Measurements from ENCODE around the gene TPRA1. TPM values are rescaled to one million over a fixed set of nuclear protein-coding genes. Genes with fewer than 3 reads are reported as not detected.

Gene TPRA1
- total and polyA plus RNA-seq, 2 experiments from 2014 or later = 16.7 to 30.4 TPM

DNA sequence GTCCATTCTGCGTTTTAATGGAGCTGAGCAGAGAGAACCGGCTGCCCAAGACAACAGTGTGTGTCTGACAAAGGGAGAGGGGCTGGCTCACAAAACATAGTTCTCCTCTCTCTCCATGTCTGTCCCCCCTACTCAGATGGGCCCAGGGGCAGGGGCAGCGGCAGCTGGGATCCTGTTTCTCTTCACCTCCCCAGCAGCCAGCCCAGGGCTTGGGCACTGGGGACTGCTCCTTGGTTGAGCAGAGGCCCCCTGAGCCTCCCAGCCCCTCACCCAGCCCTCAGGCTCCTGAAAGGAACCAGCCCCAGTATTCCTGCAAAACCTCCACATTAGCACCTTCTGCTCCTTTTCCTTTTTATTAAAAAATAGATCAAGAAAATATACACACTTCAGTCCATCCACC is 17.8 kb downstream of the TPRA1 start:
- no peak overlapping the region for H3K4me3 Mint-ChIP-seq
- peaks cover 13% of the 10 kb centered on the region; the same call in 2 of the 3 replicates for H3K36me3 Mint-ChIP-seq (ENCODE audit: low read depth)
- H3K9me3 Mint-ChIP-seq = no peaks in the 10 kb centered on the region; the same call in 2 of the 3 replicates
- TF ChIP-seq EZH2phosphoT487 (IDR thresholded peaks at IDR 0.05; ENCODE audit: unreplicated experiment) = no peak
- no peak for TF ChIP-seq STAT1 (IDR thresholded peaks at IDR 0.05; ENCODE audit: unreplicated experiment)
- TF ChIP-seq CREB1 (CRISPR knock-in tag; IDR thresholded peaks at IDR 0.05; ENCODE audit: low read depth) = no peak
- TF ChIP-seq, protein P1, sequence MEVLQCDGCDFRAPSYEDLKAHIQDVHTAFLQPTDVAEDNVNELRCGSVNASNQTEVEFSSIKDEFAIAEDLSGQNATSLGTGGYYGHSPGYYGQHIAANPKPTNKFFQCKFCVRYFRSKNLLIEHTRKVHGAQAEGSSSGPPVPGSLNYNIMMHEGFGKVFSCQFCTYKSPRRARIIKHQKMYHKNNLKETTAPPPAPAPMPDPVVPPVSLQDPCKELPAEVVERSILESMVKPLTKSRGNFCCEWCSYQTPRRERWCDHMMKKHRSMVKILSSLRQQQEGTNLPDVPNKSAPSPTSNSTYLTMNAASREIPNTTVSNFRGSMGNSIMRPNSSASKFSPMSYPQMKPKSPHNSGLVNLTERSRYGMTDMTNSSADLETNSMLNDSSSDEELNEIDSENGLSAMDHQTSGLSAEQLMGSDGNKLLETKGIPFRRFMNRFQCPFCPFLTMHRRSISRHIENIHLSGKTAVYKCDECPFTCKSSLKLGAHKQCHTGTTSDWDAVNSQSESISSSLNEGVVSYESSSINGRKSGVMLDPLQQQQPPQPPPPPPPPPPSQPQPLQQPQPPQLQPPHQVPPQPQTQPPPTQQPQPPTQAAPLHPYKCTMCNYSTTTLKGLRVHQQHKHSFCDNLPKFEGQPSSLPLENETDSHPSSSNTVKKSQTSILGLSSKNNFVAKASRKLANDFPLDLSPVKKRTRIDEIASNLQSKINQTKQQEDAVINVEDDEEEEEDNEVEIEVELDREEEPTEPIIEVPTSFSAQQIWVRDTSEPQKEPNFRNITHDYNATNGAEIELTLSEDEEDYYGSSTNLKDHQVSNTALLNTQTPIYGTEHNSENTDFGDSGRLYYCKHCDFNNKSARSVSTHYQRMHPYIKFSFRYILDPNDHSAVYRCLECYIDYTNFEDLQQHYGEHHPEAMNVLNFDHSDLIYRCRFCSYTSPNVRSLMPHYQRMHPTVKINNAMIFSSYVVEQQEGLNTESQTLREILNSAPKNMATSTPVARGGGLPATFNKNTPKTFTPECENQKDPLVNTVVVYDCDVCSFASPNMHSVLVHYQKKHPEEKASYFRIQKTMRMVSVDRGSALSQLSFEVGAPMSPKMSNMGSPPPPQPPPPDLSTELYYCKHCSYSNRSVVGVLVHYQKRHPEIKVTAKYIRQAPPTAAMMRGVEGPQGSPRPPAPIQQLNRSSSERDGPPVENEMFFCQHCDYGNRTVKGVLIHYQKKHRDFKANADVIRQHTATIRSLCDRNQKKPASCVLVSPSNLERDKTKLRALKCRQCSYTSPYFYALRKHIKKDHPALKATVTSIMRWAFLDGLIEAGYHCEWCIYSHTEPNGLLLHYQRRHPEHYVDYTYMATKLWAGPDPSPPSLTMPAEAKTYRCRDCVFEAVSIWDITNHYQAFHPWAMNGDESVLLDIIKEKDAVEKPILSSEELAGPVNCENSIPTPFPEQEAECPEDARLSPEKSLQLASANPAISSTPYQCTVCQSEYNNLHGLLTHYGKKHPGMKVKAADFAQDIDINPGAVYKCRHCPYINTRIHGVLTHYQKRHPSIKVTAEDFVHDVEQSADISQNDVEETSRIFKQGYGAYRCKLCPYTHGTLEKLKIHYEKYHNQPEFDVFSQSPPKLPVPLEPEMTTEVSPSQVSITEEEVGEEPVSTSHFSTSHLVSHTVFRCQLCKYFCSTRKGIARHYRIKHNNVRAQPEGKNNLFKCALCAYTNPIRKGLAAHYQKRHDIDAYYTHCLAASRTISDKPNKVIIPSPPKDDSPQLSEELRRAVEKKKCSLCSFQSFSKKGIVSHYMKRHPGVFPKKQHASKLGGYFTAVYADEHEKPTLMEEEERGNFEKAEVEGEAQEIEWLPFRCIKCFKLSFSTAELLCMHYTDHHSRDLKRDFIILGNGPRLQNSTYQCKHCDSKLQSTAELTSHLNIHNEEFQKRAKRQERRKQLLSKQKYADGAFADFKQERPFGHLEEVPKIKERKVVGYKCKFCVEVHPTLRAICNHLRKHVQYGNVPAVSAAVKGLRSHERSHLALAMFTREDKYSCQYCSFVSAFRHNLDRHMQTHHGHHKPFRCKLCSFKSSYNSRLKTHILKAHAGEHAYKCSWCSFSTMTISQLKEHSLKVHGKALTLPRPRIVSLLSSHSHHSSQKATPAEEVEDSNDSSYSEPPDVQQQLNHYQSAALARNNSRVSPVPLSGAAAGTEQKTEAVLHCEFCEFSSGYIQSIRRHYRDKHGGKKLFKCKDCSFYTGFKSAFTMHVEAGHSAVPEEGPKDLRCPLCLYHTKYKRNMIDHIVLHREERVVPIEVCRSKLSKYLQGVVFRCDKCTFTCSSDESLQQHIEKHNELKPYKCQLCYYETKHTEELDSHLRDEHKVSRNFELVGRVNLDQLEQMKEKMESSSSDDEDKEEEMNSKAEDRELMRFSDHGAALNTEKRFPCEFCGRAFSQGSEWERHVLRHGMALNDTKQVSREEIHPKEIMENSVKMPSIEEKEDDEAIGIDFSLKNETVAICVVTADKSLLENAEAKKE (CRISPR knock-in tag; IDR thresholded peaks at IDR 0.05) = no peak
- TF ChIP-seq POLR2AphosphoS5 (IDR thresholded peaks at IDR 0.05; ENCODE audit: low read depth) = no peak
- TF ChIP-seq ZNF114 (CRISPR knock-in tag; IDR thresholded peaks at IDR 0.05) = no peak
- Histone ChIP-seq H3K9me2 (ENCODE audit: insufficient read depth) (no peaks in the 10 kb centered on the region), H3K36me3 (ENCODE audit: insufficient read depth) (no peaks in the 10 kb centered on the region), H3K4me1 (ENCODE audit: insufficient read depth) (no peaks in the 10 kb centered on the region), H3K27ac (ENCODE audit: low read depth) (no peak overlapping the region), H3K27me3 (ENCODE audit: insufficient read depth) (no peaks in the 10 kb centered on the region), H3K4me3 (no peak overlapping the region), H3K79me2 (replicated peaks; ENCODE audit: insufficient read depth) (no peaks in the 10 kb centered on the region), H2AFZ (no peak overlapping the region), H4K20me1 (replicated peaks; ENCODE audit: insufficient read depth) (peaks cover 4% of the 10 kb centered on the region; the same call in 1 of the 2 replicates), H3F3A (replicated peaks; ENCODE audit: low read depth) (no peaks in the 10 kb centered on the region), H3K4me2 (no peak overlapping the region)
- DNase-seq (ENCODE audit: low spot score) (no peak), ATAC-seq (no peak)
- no peak overlapping the region for H3K27ac Mint-ChIP-seq
- no peaks in the 10 kb centered on the region; the same call in 2 of the 3 replicates for H3K4me1 Mint-ChIP-seq
- H3K27me3 Mint-ChIP-seq (ENCODE audit: insufficient read depth, low read depth, poor library complexity) = peaks cover 13% of the 10 kb centered on the region

- Mint-ChIP-seq H3K4me3 (no peak overlapping the region), H3K36me3 (ENCODE audit: low read depth) (peaks cover 13% of the 10 kb centered on the region; the same call in 2 of the 3 replicates), H3K9me3 (no peaks in the 10 kb centered on the region; the same call in 2 of the 3 replicates), H3K27me3 (ENCODE audit: insufficient read depth, low read depth, poor library complexity) (peaks cover 13% of the 10 kb centered on the region), H3K4me1 (no peaks in the 10 kb centered on the region; the same call in 2 of the 3 replicates), H3K27ac (no peak overlapping the region)
- H3K4me1 ChIP-seq (ENCODE audit: insufficient read depth) = no peaks in the 10 kb centered on the region
- ATAC-seq (no peak), DNase-seq (ENCODE audit: low spot score) (no peak)
- no peaks in the 10 kb centered on the region for H3K79me2 ChIP-seq (replicated peaks; ENCODE audit: insufficient read depth)
- no peaks in the 10 kb centered on the region for H3K9me2 ChIP-seq (ENCODE audit: insufficient read depth)
- H3K36me3 ChIP-seq (ENCODE audit: insufficient read depth) = no peaks in the 10 kb centered on the region
- H3K27me3 ChIP-seq (ENCODE audit: insufficient read depth) = no peaks in the 10 kb centered on the region
- H4K20me1 ChIP-seq (replicated peaks; ENCODE audit: insufficient read depth) = peaks cover 4% of the 10 kb centered on the region; the same call in 1 of the 2 replicates
- no peak overlapping the region for H3K4me2 ChIP-seq
- no peak overlapping the region for H3K4me3 ChIP-seq
- no peak overlapping the region for H2AFZ ChIP-seq
- H3F3A ChIP-seq (replicated peaks; ENCODE audit: low read depth) = no peaks in the 10 kb centered on the region
- H3K27ac ChIP-seq (ENCODE audit: low read depth) = no peak overlapping the region
- TF ChIP-seq, protein P1 (CRISPR knock-in tag; IDR thresholded peaks at IDR 0.05) = no peak
Measured at GRCh38 chr3:127572186-127572585, 18.3 kb downstream of the TPRA1 start.
